Body of pancreas (tissue), 4 donors: ENCODE measurements around the gene SCGB1C2.

ENCODE experiments used
- CTCF ChIP-seq, 7 experiments: fragments of 450-650 bp in 4 of 7; fragments of 200-600 bp in 3 of 7; sonication (generic) in 3 of 7; IDR thresholded peaks; one replicate each; pipeline ENCODE4 v1.5.1; 2016 to 2019; ENCODE audit warnings: antibody characterized with exemption in 7 of 7
- POLR2A ChIP-seq, 3 donors: fragments of 450-650 bp; IDR thresholded peaks; one replicate each; pipeline ENCODE4 v1.6.1; 2016; ENCODE audit warnings: antibody characterized with exemption in 3 of 3, mild to moderate bottlenecking in 2 of 3

GRCh38 chr17:149897-150584, 12.7 kb downstream of the SCGB1C2 start:
- TF ChIP-seq CTCF (IDR thresholded peaks at IDR 0.05), result no peak
- TF ChIP-seq POLR2A (IDR thresholded peaks at IDR 0.05), result no peak
